ENCODE data around the gene FOLR1.
"Not testable (repeated sequence)": the region's sequence is repeated elsewhere in the genome, so short reads cannot be mapped to it uniquely, and the experiment has no call there.

The FOLR1 gene

GRCh38 chr11:72181553-72181958 lies 10.4 kb upstream of the FOLR1 start:
- not testable (repeated sequence) for DNase-seq (ENCODE audit: low read depth)

- DNase-seq (ENCODE audit: low read depth): no peak
Measured at GRCh38 chr11:72188267-72188666, 3.7 kb upstream of the FOLR1 start.

- DNase-seq (ENCODE audit: low read depth): peak; percentile 19
Measured at GRCh38 chr11:72189455-72190250, 2.3 kb upstream of the FOLR1 start.

GRCh38 chr11:72190631-72191071 lies 1.3 kb upstream of the FOLR1 start:
- DNase-seq (ENCODE audit: low read depth): no peak

- no peak for DNase-seq (ENCODE audit: low read depth)
Measured at GRCh38 chr11:72195518-72196270, 3.8 kb downstream of the FOLR1 start.

- DNase-seq (ENCODE audit: low read depth): not testable (repeated sequence)
Measured at GRCh38 chr11:72201445-72201844, 9.5 kb downstream of the FOLR1 start.

GRCh38 chr11:72202571-72202970 lies 10.6 kb downstream of the FOLR1 start:
- DNase-seq (ENCODE audit: low read depth): no peak

- DNase-seq (ENCODE audit: low read depth): no peak
Measured at GRCh38 chr11:72203163-72203562, 11.2 kb downstream of the FOLR1 start.

- DNase-seq (ENCODE audit: low read depth): no peak
Measured at GRCh38 chr11:72204886-72205285, 12.9 kb downstream of the FOLR1 start.

GRCh38 chr11:72206794-72207193 lies 14.9 kb downstream of the FOLR1 start:
- DNase-seq (ENCODE audit: low read depth): not testable (repeated sequence)

GRCh38 chr11:72208281-72208680 lies 16.3 kb downstream of the FOLR1 start:
- DNase-seq (ENCODE audit: low read depth): no peak

GRCh38 chr11:72209101-72209500 lies 17.2 kb downstream of the FOLR1 start:
- DNase-seq (ENCODE audit: low read depth): no peak

GRCh38 chr11:72216638-72217037 lies 24.7 kb downstream of the FOLR1 start, which contains the start of gene FOLR2:
Gene FOLR2, plus strand, starts transcription at chr11:72216794. Its CDS starts 1,791 bp downstream, at chr11:72218585.
- DNase-seq (ENCODE audit: low read depth): no peak

GRCh38 chr11:72217841-72218240 lies 25.9 kb downstream of the FOLR1 start:
- no peak for DNase-seq (ENCODE audit: low read depth)

GRCh38 chr11:72218251-72218745 lies 26.4 kb downstream of the FOLR1 start:
- DNase-seq (ENCODE audit: low read depth): no peak

GRCh38 chr11:72220696-72221363 lies 28.9 kb downstream of the FOLR1 start:
- no peak for DNase-seq (ENCODE audit: low read depth)

GRCh38 chr11:72221386-72222075 lies 29.6 kb downstream of the FOLR1 start:
- DNase-seq (ENCODE audit: low read depth): no peak

GRCh38 chr11:72222106-72222891 lies 30.4 kb downstream of the FOLR1 start:
- no peak for DNase-seq (ENCODE audit: low read depth)

- peak; percentile 76 for DNase-seq (ENCODE audit: low read depth)
Measured at GRCh38 chr11:72222907-72223614, 31.1 kb downstream of the FOLR1 start.

Measured in GM04504 (cell line).